Ascending aorta (tissue), 2 donors: ENCODE results near the gene SPEM3. TPM values are rescaled to one million over a fixed set of nuclear protein-coding genes. Genes with fewer than 3 reads are reported as not detected.

Source experiments
- DNase-seq, 2 donors: peaks; one replicate each; pipeline ENCODE4 v3.0.0-alpha.2; 2019; ENCODE audit warnings: low spot score in 2 of 2
- H3K27ac ChIP-seq, 2 donors: fragments of 200-600 bp; sonication (generic); one replicate each; pipeline ENCODE4 v1.5.1; 2016 to 2017; ENCODE audit warnings: mild to moderate bottlenecking in 1 of 2
- H3K27me3 ChIP-seq: fragments of 200-600 bp; sonication (generic); one replicate; pipeline ENCODE4 v1.5.1; 2017
- H3K36me3 ChIP-seq, 2 donors: fragments of 200-600 bp; sonication (generic); one replicate each; pipeline ENCODE4 v1.5.1; 2016
- H3K4me1 ChIP-seq, 2 donors: fragments of 200-600 bp; sonication (generic); one replicate each; pipeline ENCODE4 v1.5.1; 2016 to 2017; ENCODE audit warnings: mild to moderate bottlenecking in 1 of 2
- H3K4me3 ChIP-seq, 2 donors: fragments of 200-600 bp; sonication (generic); one replicate each; pipeline ENCODE4 v1.5.1; 2016 to 2017; ENCODE audit warnings: mild to moderate bottlenecking in 1 of 2
- H3K9me3 ChIP-seq, 2 donors: fragments of 200-600 bp; sonication (generic); one replicate each; pipeline ENCODE4 v1.5.1; 2016
- intact Hi-C: fragments of 100-400 bp; cut with DNase I; formaldehyde crosslinking; loops from one replicate; pipeline ENCODE4 v1.15.1; 2023
- total RNA-seq: library from RNA; depleted of rRNA; stranded (reverse); fragments of >200 nt; gene quantifications from one replicate; pipeline ENCODE4 v1.1.0, GENCODE V29; 2016
- TF ChIP-seq, protein P1 (sequence below), 3 experiments: fragments of 200-600 bp in 2 of 3; fragments of 450-650 bp in 1 of 3; sonication (generic) in 2 of 3; IDR thresholded peaks; one replicate each; pipeline ENCODE4 v1.5.1; 2016 to 2019; ENCODE audit warnings: antibody characterized with exemption in 3 of 3, mild to moderate bottlenecking in 1 of 3, moderate library complexity in 1 of 3

SPEM3 gene
- total RNA-seq, 1 donor from 2014 or later: not detected

DNA sequence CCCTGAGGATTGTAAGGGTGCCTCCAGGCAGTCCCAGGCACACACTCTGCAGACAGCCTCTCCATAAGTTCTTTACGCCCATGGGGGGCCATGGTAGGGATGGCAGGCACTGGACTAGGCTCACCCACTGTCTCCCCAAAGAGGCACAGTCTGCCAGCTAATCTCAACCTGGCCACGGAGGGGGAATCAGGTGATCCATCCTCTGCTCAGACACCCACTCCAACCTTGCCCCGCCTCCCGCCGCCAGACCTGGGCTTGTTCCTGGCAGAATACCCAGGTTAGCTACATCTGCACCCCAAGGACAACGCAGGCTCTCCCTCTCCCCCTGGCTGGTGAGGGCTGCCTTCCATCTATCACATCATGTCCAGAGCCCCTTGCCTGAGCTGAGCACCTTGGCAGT lies 19.8 kb upstream of the SPEM3 start:
- H3K4me3 ChIP-seq: no peak overlapping the region
- peaks cover 0 to 7% of the 10 kb centered on the region in 2 donors for H3K36me3 ChIP-seq
- peaks cover 0 to 5% of the 10 kb centered on the region in 2 donors for H3K4me1 ChIP-seq
- no peak overlapping the region for H3K27ac ChIP-seq
- no peak for DNase-seq
- TF ChIP-seq, protein P1, sequence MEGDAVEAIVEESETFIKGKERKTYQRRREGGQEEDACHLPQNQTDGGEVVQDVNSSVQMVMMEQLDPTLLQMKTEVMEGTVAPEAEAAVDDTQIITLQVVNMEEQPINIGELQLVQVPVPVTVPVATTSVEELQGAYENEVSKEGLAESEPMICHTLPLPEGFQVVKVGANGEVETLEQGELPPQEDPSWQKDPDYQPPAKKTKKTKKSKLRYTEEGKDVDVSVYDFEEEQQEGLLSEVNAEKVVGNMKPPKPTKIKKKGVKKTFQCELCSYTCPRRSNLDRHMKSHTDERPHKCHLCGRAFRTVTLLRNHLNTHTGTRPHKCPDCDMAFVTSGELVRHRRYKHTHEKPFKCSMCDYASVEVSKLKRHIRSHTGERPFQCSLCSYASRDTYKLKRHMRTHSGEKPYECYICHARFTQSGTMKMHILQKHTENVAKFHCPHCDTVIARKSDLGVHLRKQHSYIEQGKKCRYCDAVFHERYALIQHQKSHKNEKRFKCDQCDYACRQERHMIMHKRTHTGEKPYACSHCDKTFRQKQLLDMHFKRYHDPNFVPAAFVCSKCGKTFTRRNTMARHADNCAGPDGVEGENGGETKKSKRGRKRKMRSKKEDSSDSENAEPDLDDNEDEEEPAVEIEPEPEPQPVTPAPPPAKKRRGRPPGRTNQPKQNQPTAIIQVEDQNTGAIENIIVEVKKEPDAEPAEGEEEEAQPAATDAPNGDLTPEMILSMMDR (IDR thresholded peaks at IDR 0.05): no peak
- H3K9me3 ChIP-seq: no peaks in the 10 kb centered on the region
- intact Hi-C loops: loop anchor here (10.0 kb wide), 1 partner anchor 276 kb away; the partner anchor contains the start of genes TP53 and WRAP53
- no peaks in the 10 kb centered on the region for H3K27me3 ChIP-seq

DNA sequence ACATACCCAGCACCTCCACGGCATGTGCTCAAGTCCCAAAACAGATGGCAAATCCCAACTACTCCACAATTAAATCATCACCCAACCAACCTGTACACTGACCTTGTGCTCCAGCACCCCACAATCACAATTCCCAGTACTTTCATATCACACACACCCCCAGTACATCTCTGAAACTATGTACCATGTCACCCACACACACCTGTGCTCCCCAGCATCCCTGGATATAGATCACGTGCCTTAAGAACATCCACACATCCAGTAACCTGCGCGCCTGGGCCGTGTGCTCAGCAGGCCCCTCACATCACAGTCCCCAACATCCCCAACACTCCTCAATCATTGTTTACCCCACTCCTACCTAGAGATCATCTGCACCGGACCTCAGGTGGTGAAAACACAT lies 18.9 kb upstream of the SPEM3 start:
- intact Hi-C loops: loop anchor here (10.0 kb wide), 1 partner anchor 275 kb away; the partner anchor contains the start of genes TP53 and WRAP53
- TF ChIP-seq, protein P1 (IDR thresholded peaks at IDR 0.05): no peak
- Histone ChIP-seq H3K27me3 (no peaks in the 10 kb centered on the region), H3K4me3 (no peak overlapping the region), H3K4me1 (peaks cover 0 to 5% of the 10 kb centered on the region in 2 donors), H3K36me3 (peaks cover 0 to 7% of the 10 kb centered on the region in 2 donors), H3K9me3 (no peaks in the 10 kb centered on the region), H3K27ac (no peak overlapping the region)
- DNase-seq: no peak

DNA sequence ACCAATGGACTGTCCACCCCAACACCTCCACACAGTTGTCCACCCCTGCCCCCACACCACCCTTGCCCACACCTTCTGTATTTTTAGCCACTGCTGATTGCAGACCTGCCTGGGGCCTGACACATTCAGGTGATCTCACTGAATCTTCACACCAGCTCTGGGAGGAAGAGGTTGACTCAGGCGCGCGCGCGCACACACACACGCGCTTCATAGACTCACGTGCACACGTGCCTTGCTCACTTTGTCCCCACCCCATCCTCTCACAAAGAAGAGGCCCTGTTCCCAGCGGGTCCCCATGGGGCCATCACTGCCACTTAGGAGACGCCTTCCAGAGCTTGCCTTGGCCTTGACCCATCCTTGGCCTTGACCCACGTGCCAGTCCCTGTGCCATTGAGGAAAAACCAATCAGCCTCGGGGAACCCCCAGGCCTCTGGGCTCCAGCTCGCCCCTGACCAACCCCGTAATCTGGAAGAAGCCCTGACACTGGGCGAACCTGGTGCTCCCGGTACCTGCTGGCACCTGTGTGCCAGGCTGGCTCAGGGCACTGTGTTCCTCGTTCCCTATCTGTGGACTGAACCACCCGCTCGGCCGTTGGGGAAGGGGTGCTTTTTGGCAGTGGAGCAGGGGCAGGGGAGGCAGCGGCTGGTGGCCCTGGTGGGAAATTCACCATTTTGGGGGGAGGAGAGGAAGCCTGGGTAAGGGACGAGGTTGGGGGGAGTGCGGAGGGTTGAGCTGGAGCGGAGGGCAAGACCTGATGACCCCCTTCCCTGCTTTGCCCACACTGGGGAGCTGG lies 17.8 kb upstream of the SPEM3 start:
- H3K27ac ChIP-seq: no peak overlapping the region
- no peak overlapping the region for H3K4me3 ChIP-seq
- H3K4me1 ChIP-seq: peaks cover 0 to 2% of the 10 kb centered on the region in 2 donors
- H3K9me3 ChIP-seq: no peaks in the 10 kb centered on the region
- no peaks in the 10 kb centered on the region for H3K27me3 ChIP-seq
- intact Hi-C loops: no loop called here
- peaks cover 5 to 17% of the 10 kb centered on the region in 2 donors for H3K36me3 ChIP-seq
- no peak for DNase-seq
- TF ChIP-seq, protein P1 (IDR thresholded peaks at IDR 0.05): no peak

DNA sequence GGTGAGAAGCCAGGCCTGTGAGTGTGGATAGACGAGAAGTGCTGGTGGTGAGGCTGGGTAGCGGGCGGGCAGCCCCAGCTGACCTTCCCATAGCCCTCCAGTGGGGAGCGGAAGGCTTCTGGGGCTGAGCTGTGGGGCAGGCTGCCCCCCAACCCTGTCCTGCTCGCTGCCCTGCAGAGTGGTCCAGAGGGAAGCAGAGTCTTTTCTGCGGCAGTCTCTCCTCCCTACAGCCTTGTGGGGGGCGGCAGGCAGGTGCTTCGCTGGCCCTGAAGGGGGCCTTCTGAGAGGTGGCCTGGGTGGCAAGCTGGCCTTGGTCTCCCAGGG lies 17.3 kb upstream of the SPEM3 start:
- TF ChIP-seq, protein P1 (IDR thresholded peaks at IDR 0.05): no peak
- Histone ChIP-seq H3K27ac (no peak overlapping the region), H3K9me3 (no peaks in the 10 kb centered on the region), H3K4me3 (no peak overlapping the region), H3K27me3 (no peaks in the 10 kb centered on the region), H3K4me1 (no peaks in the 10 kb centered on the region), H3K36me3 (peaks cover 6 to 17% of the 10 kb centered on the region in 2 donors)
- DNase-seq: no peak
- intact Hi-C loops: no loop called here

DNA sequence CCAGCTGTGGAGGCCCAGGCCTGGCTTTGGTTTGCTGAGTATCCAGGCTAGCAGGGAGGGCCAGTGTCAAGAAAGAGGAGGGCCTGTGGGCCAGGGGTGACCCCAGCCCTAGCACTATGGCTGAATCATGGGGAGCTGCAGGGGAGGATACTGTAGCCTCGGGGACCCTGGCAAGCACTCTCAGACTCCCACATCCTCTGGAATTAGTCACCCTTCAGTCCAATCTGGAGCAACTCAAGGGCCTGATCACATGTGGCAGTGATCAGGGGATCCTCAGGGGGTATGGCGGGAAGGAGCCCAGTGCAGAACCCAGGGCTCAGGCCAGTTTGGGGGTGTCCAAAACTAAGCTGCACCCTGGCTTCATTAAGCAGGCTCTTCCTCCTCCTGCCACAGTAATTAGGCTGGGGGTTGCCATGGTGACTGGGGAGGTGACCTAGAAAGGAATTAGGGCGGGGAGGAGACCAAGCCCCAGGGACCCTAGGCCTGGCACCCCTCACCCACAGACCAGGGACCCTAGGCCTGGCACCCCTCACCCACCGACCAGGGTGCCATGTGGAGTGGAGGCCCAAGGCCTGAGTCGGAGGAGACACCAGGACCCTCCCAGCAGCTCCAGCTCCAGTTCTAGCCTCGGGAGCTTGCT lies 15.2 kb upstream of the SPEM3 start:
- no peak overlapping the region for H3K4me3 ChIP-seq
- no peak overlapping the region for H3K27ac ChIP-seq
- H3K4me1 ChIP-seq: no peaks in the 10 kb centered on the region
- no peaks in the 10 kb centered on the region for H3K27me3 ChIP-seq
- TF ChIP-seq, protein P1 (IDR thresholded peaks at IDR 0.05): no peak
- intact Hi-C loops: no loop called here
- H3K9me3 ChIP-seq: no peaks in the 10 kb centered on the region
- no peak for DNase-seq
- H3K36me3 ChIP-seq: peaks cover 10 to 29% of the 10 kb centered on the region in 2 donors
